ENCODE data around the gene PDIA4. TPM values are rescaled to one million over a fixed set of nuclear protein-coding genes. Genes with fewer than 3 reads are reported as not detected.

Gene PDIA4
- total RNA-seq, 1 donor from 2014 or later: 152 TPM

GRCh38 chr7:149003560-149004305 is 24.6 kb downstream of the PDIA4 start:
- no peak overlapping the region for H3K27ac Mint-ChIP-seq (ENCODE audit: unreplicated experiment)
- peaks cover 24% of the 10 kb centered on the region for H3K36me3 Mint-ChIP-seq (ENCODE audit: unreplicated experiment)
- DNase-seq (ENCODE audit: extremely low spot score, unreplicated experiment): no peak
- TF ChIP-seq CTCF (IDR thresholded peaks at IDR 0.05): no peak
- H3K4me1 Mint-ChIP-seq (ENCODE audit: unreplicated experiment): no peaks in the 10 kb centered on the region
- H3K27me3 Mint-ChIP-seq (ENCODE audit: unreplicated experiment): no peaks in the 10 kb centered on the region
- H3K9me3 Mint-ChIP-seq (ENCODE audit: unreplicated experiment): no peaks in the 10 kb centered on the region
- no peak overlapping the region for H3K4me3 Mint-ChIP-seq (ENCODE audit: unreplicated experiment)

GRCh38 chr7:149003018-149003417 is 25.3 kb downstream of the PDIA4 start:
- no peak for TF ChIP-seq CTCF (IDR thresholded peaks at IDR 0.05)
- Mint-ChIP-seq H3K4me3 (ENCODE audit: unreplicated experiment) (no peak overlapping the region), H3K4me1 (ENCODE audit: unreplicated experiment) (no peaks in the 10 kb centered on the region), H3K27me3 (ENCODE audit: unreplicated experiment) (no peaks in the 10 kb centered on the region), H3K9me3 (ENCODE audit: unreplicated experiment) (no peaks in the 10 kb centered on the region), H3K27ac (ENCODE audit: unreplicated experiment) (no peak overlapping the region), H3K36me3 (ENCODE audit: unreplicated experiment) (peaks cover 24% of the 10 kb centered on the region)
- no peak for DNase-seq (ENCODE audit: extremely low spot score, unreplicated experiment)

GRCh38 chr7:149002604-149003003 is 25.7 kb downstream of the PDIA4 start:
- no peak for DNase-seq (ENCODE audit: extremely low spot score, unreplicated experiment)
- no peak overlapping the region for H3K27ac Mint-ChIP-seq (ENCODE audit: unreplicated experiment)
- no peaks in the 10 kb centered on the region for H3K27me3 Mint-ChIP-seq (ENCODE audit: unreplicated experiment)
- H3K36me3 Mint-ChIP-seq (ENCODE audit: unreplicated experiment): peaks cover 24% of the 10 kb centered on the region
- no peak for TF ChIP-seq CTCF (IDR thresholded peaks at IDR 0.05)
- H3K4me3 Mint-ChIP-seq (ENCODE audit: unreplicated experiment): no peak overlapping the region
- H3K9me3 Mint-ChIP-seq (ENCODE audit: unreplicated experiment): no peaks in the 10 kb centered on the region
- no peaks in the 10 kb centered on the region for H3K4me1 Mint-ChIP-seq (ENCODE audit: unreplicated experiment)

GRCh38 chr7:149001427-149002068 is 26.8 kb downstream of the PDIA4 start:
- Mint-ChIP-seq H3K36me3 (ENCODE audit: unreplicated experiment) (peaks cover 20% of the 10 kb centered on the region), H3K4me3 (ENCODE audit: unreplicated experiment) (no peak overlapping the region), H3K9me3 (ENCODE audit: unreplicated experiment) (no peaks in the 10 kb centered on the region), H3K27ac (ENCODE audit: unreplicated experiment) (no peak overlapping the region), H3K4me1 (ENCODE audit: unreplicated experiment) (no peaks in the 10 kb centered on the region), H3K27me3 (ENCODE audit: unreplicated experiment) (no peaks in the 10 kb centered on the region)
- TF ChIP-seq CTCF (IDR thresholded peaks at IDR 0.05): no peak
- DNase-seq (ENCODE audit: extremely low spot score, unreplicated experiment): no peak

- Mint-ChIP-seq H3K36me3 (ENCODE audit: unreplicated experiment) (peaks cover 18% of the 10 kb centered on the region), H3K27me3 (ENCODE audit: unreplicated experiment) (no peaks in the 10 kb centered on the region), H3K4me3 (ENCODE audit: unreplicated experiment) (no peak overlapping the region), H3K9me3 (ENCODE audit: unreplicated experiment) (no peaks in the 10 kb centered on the region), H3K4me1 (ENCODE audit: unreplicated experiment) (no peaks in the 10 kb centered on the region), H3K27ac (ENCODE audit: unreplicated experiment) (no peak overlapping the region)
- TF ChIP-seq CTCF (IDR thresholded peaks at IDR 0.05): no peak
- no peak for DNase-seq (ENCODE audit: extremely low spot score, unreplicated experiment)
Measured at GRCh38 chr7:149000961-149001360, 27.3 kb downstream of the PDIA4 start.

Measured in osteocyte (in vitro differentiated cells).